ENCODE data around the gene FXYD5.
"Not testable (repeated sequence)": the region's sequence is repeated elsewhere in the genome, so short reads cannot be mapped to it uniquely, and the experiment has no call there.

The FXYD5 gene

GRCh38 chr19:35120492-35120891 is 34.0 kb upstream of the FXYD5 start:
- DNase-seq = peak; percentile 20

GRCh38 chr19:35120898-35121297 is 33.6 kb upstream of the FXYD5 start:
- DNase-seq = no peak

GRCh38 chr19:35122687-35123551 is 31.6 kb upstream of the FXYD5 start:
- DNase-seq = no peak

GRCh38 chr19:35123573-35123972 is 31.0 kb upstream of the FXYD5 start:
- DNase-seq = peak; percentile 52

DNA sequence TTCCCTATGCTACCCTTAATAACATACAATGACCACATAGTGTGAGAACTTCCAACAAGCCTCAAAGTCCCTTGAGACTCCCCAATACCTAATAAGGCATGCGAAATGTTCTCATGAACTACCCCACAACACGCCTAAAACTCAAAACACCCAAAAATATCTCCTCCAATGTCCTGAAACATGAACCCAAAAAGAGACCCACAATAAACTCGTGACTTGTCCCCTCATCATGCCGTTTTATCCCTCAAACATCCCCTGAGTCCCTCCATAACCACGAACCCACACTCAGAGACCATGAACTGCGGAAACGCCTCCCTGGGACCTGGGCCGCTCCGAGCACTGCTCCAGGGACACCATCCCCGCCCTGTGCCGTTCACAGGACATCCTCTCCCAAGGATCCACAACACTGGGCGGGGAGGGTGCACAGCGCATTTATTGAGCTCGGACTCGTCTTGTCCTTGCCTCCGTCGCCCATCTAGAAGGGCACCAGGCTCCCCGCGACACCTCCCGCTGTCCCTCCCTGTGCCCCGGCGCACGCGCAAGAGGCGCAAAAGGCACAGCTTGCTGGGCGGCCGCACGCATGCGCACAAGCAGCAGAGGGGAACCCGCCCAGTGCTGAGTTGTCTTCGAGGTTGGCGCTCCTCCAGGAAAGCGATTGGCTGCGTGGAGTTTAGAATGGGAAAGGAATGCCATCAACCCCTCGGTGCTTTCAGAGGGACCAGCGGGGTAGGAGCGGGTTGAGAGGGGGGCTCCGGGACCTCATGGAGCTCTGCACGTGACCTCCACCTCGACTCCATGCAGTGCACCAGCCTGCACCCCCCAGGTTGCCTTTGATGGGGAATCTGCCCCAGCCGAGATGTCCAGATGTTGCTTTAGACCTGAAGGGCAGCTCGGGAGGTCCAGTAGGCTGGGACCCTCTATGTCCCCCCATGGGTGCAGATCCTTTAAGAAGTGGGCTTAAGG is 30.2 kb upstream of the FXYD5 start:
- DNase-seq = peak; percentile 81

- DNase-seq = no peak
Measured at GRCh38 chr19:35125270-35125717, 29.2 kb upstream of the FXYD5 start.

GRCh38 chr19:35125749-35126623 is 28.5 kb upstream of the FXYD5 start:
- no peak for DNase-seq

DNA sequence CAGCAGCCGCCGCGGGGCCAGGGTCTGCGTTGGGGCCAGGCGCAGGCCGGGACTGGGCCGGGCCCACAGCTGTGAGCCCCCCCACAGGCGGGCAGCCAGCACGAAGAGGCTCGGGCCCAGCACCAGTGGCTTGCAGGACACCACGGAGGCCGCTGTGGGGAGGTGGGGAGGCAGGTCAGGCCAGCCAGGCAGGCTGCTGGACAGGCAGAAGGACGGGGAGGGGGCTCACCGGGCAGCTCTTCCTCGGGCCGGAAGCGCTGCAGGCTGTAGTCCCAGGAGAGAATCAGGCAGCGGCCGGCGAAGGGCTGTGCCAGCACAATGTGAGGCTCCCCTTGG is 27.9 kb upstream of the FXYD5 start:
- no peak for DNase-seq

- no peak for DNase-seq
Measured at GRCh38 chr19:35127871-35128270, 26.7 kb upstream of the FXYD5 start.

DNA sequence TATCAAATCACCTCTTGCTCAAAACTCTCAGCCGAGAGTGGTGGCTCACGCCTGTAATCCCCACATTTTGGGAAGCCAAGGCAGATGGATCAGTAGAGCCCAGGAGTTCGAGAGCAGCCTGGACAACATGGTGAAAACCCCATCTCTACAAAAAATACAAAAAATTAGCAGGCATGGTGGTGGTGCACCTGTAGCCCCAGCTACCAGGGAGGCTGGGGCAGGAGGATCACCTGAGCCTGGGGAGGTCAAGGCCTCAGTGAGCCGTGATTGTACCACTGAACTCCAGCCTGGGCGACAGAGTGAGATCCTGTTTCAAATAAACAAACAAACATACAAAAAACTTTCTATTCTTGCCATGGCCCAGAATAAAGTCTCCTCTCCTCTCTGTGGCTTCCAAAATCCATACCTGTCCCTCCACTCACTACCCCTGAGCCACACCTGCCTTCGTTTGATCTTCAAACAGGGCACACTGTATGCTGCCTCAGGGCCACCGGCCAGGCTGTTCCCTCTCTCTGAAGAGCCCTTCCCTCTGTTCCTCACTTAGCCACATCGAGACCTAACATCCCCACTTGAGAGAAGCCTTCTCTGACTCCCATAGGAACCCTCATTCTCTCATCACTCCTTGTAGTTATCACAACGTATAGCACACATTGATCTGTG is 26.0 kb upstream of the FXYD5 start:
- DNase-seq = no peak

DNA sequence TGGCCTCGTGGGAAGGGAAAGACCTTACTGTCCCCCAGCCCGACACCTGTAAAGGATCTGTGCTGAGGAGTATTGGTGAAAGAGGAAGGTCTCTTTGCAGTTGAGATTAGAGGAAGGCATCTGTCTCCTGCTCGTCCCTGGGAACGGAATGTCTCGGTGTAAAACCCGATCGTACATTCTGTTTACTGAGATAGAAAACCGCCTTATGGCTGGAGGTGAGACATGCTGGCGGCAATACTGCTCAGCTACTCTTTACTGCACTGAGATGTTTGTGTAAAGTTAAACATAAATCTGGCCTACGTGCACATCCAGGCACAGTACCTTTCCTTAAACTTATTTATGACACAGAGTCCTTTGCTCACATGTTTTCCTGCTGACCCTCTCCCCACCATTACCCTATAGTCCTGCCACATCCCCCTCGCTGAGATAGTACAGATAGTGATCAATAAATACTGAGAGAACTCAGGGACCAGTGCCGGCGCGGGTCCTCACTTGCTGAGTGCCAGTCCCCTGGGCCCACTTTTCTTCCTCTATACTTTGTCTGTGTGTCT is 24.7 kb upstream of the FXYD5 start:
- DNase-seq = not testable (repeated sequence)

GRCh38 chr19:35130761-35131720 is 23.5 kb upstream of the FXYD5 start:
- DNase-seq = no peak

DNA sequence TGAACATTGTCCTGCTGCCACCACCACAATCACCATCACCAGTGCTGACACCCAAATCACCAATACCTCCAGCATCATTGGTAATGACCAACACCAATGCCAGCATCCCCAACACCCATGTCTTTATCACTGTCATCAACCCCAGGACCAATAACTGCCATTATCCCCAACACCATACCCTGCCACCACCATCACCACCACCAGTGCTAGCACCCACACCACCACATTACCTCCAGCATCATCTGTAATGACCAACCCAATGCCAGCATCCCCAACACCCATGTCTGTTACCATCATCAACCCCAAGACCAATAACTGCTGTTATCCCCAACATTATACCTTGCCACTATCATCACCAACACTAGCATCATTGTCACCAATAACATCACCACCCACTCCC is 22.3 kb upstream of the FXYD5 start:
- no peak for DNase-seq

- DNase-seq = no peak
Measured at GRCh38 chr19:35133826-35134225, 20.7 kb upstream of the FXYD5 start.

DNA sequence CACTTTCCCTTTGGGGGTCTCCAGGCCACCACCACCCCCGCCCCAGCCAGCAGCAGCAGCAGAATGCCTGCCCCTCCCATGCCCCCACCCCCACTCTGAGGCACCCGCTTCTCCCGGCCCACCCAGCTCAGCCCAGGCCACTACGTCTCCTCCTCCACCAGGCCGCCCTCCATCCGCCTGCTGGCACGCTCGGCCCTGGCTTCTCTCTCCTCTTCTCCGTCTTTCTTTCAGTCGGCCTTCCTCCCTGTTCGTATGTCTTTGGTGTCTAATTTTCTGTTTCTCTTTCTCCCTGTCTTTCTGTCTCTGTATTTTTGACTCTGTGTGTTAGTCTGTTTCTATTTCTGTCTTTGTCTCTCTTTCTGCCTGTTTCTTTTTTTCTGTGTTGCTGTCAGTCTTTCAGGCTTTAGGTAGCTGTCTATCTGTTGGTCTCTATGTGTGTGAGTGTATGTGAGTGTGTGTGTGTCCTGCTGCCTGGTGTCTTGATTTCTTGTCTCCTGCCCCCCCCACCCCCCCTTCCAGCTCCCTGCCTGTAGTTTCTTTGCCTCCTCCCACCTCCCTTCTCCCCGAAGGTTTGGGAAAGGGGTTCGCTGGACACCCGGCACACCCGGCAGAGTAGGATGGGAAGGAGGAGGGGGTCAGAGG is 19.8 kb upstream of the FXYD5 start, which contains the start of gene LGI4:
TSS of gene LGI4 (minus strand) at position 459 of the 642 bp plus-strand sequence. CDS start at position 80, 379 bp downstream.
- DNase-seq = no peak

DNA sequence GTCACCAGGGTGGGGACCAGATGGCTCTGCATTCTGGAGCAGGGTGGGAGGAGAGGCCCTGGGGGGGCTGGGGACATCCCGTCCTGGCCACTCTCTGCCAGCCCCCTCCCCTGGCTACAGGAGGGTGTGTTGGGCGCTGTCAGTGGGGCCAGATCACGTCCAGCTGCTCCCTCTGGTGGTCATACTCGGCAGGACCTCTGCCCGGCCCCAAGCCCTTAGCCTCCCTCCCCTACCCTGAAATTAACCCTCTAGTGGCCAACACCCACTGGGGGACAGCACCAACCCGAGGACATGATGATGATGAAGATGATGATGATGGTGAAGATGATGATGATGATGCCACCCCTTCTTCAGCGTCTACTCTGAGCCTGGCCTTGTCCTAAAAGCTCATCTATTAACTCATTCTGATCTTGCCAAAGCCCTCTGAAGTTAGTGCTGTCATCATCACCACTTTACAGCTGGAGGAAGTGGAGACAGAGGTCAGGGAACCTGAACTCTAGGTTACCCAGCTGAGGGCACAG is 19.1 kb upstream of the FXYD5 start:
- peak; percentile 87 for DNase-seq

- DNase-seq = no peak
Measured at GRCh38 chr19:35136231-35136630, 18.3 kb upstream of the FXYD5 start.

DNA sequence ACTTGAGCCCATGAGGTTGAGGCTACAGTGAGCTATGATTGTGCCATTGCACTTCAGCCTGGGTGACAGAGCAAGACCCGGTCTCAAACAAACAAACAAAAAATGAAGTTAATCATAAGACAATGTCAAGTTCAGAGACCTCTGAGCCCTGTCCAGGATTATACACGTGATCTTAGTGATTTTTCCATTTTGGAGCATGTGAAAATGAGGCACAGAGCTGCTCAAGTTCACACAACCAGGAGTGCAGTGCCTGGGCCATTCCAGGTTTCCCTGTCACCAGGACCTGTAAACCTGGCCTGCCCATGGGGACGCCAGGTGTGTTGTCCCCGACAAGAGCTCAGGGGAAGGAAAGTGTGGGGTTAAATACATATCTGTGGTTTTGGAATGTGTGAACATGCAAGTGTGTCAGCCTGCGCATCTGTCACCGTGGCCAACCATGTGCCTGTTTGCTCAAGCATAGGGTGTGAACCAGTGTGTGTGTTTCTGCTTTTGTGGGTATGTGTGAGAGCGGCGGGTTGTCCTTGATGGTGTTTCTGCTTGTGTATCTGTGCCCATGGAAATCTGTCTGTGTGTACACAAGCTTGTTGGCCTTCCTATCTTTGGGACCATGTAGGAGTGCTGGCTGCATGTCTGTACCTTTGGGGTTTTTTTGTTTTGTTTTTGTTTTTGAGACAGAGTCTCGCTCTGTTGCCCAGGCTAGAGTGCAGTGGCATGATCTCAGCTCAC is 17.4 kb upstream of the FXYD5 start:
- DNase-seq = no peak

GRCh38 chr19:35138305-35138892 is 16.1 kb upstream of the FXYD5 start, which contains the start of gene FXYD1:
FXYD1 (plus strand) TSS chr19:35138824; CDS start chr19:35140080, 1,256 bp downstream.
- peak; percentile 20 for DNase-seq

All from NCI-H1694 (cell line).